OCI-LY1 (cell line): ENCODE results near the gene PACS2.

Experiments used
- H2AFZ ChIP-seq: fragments of 200-600 bp; sonication (generic), shearing (Covaris generic); 2 replicates; pipeline ENCODE4 v1.6.0; 2014; ENCODE audit warnings: antibody characterized with exemption, mild to moderate bottlenecking, low read length
- H3F3A ChIP-seq: fragments of 200-600 bp; sonication (generic), shearing (Covaris generic); 2 replicates; pipeline ENCODE4 v1.6.0; 2014; ENCODE audit warnings: mild to moderate bottlenecking, antibody characterized with exemption, low read length, moderate library complexity; ENCODE audit not compliant: insufficient read depth
- H3K27ac ChIP-seq: fragments of 200-600 bp; sonication (generic); 2 replicates; pipeline ENCODE4 v1.5.1; 2014; ENCODE audit warnings: low read length, mixed run types, mild to moderate bottlenecking, low read depth; ENCODE audit not compliant: poor library complexity, severe bottlenecking
- H3K27me3 ChIP-seq: fragments of 200-600 bp; sonication (generic); 2 replicates; pipeline ENCODE4 v1.6.0; 2014; ENCODE audit warnings: antibody characterized with exemption, mild to moderate bottlenecking, low read length, moderate library complexity; ENCODE audit not compliant: insufficient read depth
- H3K36me3 ChIP-seq: fragments of 200-600 bp; sonication (generic); 2 replicates; pipeline ENCODE4 v1.6.1; 2014; ENCODE audit warnings: mild to moderate bottlenecking, antibody characterized with exemption, low read length, moderate library complexity, mixed read lengths; ENCODE audit not compliant: insufficient read depth
- H3K4me1 ChIP-seq: fragments of 200-600 bp; sonication (generic); 2 replicates; pipeline ENCODE4 v1.5.1; 2014; ENCODE audit warnings: mild to moderate bottlenecking, low read length, moderate library complexity; ENCODE audit not compliant: insufficient read depth, severe bottlenecking
- H3K4me2 ChIP-seq: fragments of 200-600 bp; sonication (generic), shearing (Covaris generic); 2 replicates; pipeline ENCODE4 v1.6.1; 2014; ENCODE audit warnings: low read length
- H3K4me3 ChIP-seq: fragments of 200-600 bp; sonication (generic); 2 replicates; pipeline ENCODE4 v1.5.1; 2014; ENCODE audit warnings: low read length, low read depth, mild to moderate bottlenecking, mixed read lengths; ENCODE audit not compliant: poor library complexity, severe bottlenecking
- H3K79me2 ChIP-seq: fragments of 200-600 bp; shearing (Covaris generic); 2 replicates; pipeline ENCODE4 v1.6.1; 2016; ENCODE audit warnings: mixed run types, low read length, mixed read lengths; ENCODE audit not compliant: insufficient read depth
- H3K9ac ChIP-seq: fragments of 200-600 bp; sonication (generic), shearing (Covaris generic); 2 replicates; pipeline ENCODE4 v1.6.1; 2014; ENCODE audit warnings: mild to moderate bottlenecking, low read length, mixed read lengths
- H3K9me2 ChIP-seq: fragments of 200-600 bp; sonication (generic), shearing (Covaris generic); 2 replicates; pipeline ENCODE4 v1.6.1; 2014; ENCODE audit warnings: low read depth, mild to moderate bottlenecking, low read length, mixed read lengths
- H3K9me3 ChIP-seq: fragments of 200-600 bp; shearing (Covaris generic); 2 replicates; pipeline ENCODE4 v1.6.1; 2014; ENCODE audit warnings: low read length, mixed read lengths
- H4K20me1 ChIP-seq: fragments of 200-600 bp; sonication (generic), shearing (Covaris generic); 2 replicates; pipeline ENCODE4 v1.6.0; 2016; ENCODE audit warnings: mild to moderate bottlenecking, low read length; ENCODE audit not compliant: insufficient read depth
- CTCF ChIP-seq: fragments of 200-600 bp; sonication (generic), shearing (Covaris generic); IDR thresholded peaks from 2 replicates; pipeline ENCODE4 v1.5.1; 2017; ENCODE audit warnings: mild to moderate bottlenecking, antibody characterized with exemption, low read length, moderate library complexity, mixed read lengths
- EZH2 ChIP-seq: fragments of 200-600 bp; sonication (generic), shearing (Covaris generic); IDR thresholded peaks from 2 replicates; pipeline ENCODE4 v1.8.0; 2017; ENCODE audit warnings: borderline replicate concordance, mixed run types, mild to moderate bottlenecking, antibody characterized with exemption, low read length, moderate library complexity, mixed read lengths

Gene PACS2

GRCh38 chr14:105363847-105364708 is 49.5 kb downstream of the PACS2 start:
- Histone ChIP-seq H4K20me1 (0 out of 2 replicates have a peak, but pooled peaks cover 2% of the 10 kb centered on the region), H3K79me2 (no peaks in the 10 kb centered on the region), H3K27me3 (peaks cover 14% of the 10 kb centered on the region), H3K9me3 (no peaks in the 10 kb centered on the region), H3K9ac (no peak overlapping the region; the same call in 1 of the 2 replicates), H2AFZ (no peak overlapping the region), H3K36me3 (no peaks in the 10 kb centered on the region), H3K27ac (no peak overlapping the region), H3K4me2 (peak overlapping the region; percentile 55), H3K4me3 (peak overlapping the region; percentile 38), H3F3A (no peaks in the 10 kb centered on the region), H3K4me1 (peaks cover 9% of the 10 kb centered on the region), H3K9me2 (no peaks in the 10 kb centered on the region)
- TF ChIP-seq EZH2 (no peak), CTCF (no peak)

GRCh38 chr14:105365101-105365500 is 50.6 kb downstream of the PACS2 start:
- Histone ChIP-seq H3K9ac (no peak overlapping the region; the same call in 1 of the 2 replicates), H3F3A (no peaks in the 10 kb centered on the region), H2AFZ (no peak overlapping the region)

GRCh38 chr14:105365681-105366080 is 51.1 kb downstream of the PACS2 start:
- no peaks in the 10 kb centered on the region for H3F3A ChIP-seq
- peaks cover 9% of the 10 kb centered on the region for H3K4me1 ChIP-seq
- H2AFZ ChIP-seq, result no peak overlapping the region
- H4K20me1 ChIP-seq, result 0 out of 2 replicates have a peak, but pooled peaks cover 2% of the 10 kb centered on the region
- no peak for TF ChIP-seq CTCF
- TF ChIP-seq EZH2, result no peak
- no peak overlapping the region for H3K4me2 ChIP-seq
- H3K27me3 ChIP-seq, result peaks cover 14% of the 10 kb centered on the region
- no peaks in the 10 kb centered on the region for H3K36me3 ChIP-seq
- H3K9me3 ChIP-seq, result no peaks in the 10 kb centered on the region
- no peak overlapping the region for H3K9ac ChIP-seq
- H3K4me3 ChIP-seq, result no peak overlapping the region
- H3K9me2 ChIP-seq, result no peaks in the 10 kb centered on the region
- no peaks in the 10 kb centered on the region for H3K79me2 ChIP-seq
- no peak overlapping the region for H3K27ac ChIP-seq

More at GRCh38 chr14:105365101-105365500, 50.6 kb downstream of the PACS2 start:
- no peaks in the 10 kb centered on the region for H3K79me2 ChIP-seq
- 0 out of 2 replicates have a peak, but pooled peaks cover 2% of the 10 kb centered on the region for H4K20me1 ChIP-seq
- H3K4me2 ChIP-seq, result peak overlapping the region; percentile 55; the same call in 1 of the 2 replicates
- H3K9me2 ChIP-seq, result no peaks in the 10 kb centered on the region
- H3K27me3 ChIP-seq, result peaks cover 14% of the 10 kb centered on the region
- peaks cover 9% of the 10 kb centered on the region for H3K4me1 ChIP-seq
- H3K9me3 ChIP-seq, result no peaks in the 10 kb centered on the region
- no peak for TF ChIP-seq EZH2
- TF ChIP-seq CTCF, result no peak
- no peak overlapping the region for H3K4me3 ChIP-seq
- H3K27ac ChIP-seq, result no peak overlapping the region
- no peaks in the 10 kb centered on the region for H3K36me3 ChIP-seq
